Esophagus squamous epithelium (tissue), 5 donors: ENCODE results near the gene CLDN5. TPM values are rescaled to one million over a fixed set of nuclear protein-coding genes. Genes with fewer than 3 reads are reported as not detected.

Experiments used
- DNase-seq: peaks from one replicate; lab custom pipeline; 2025; lab: John Stamatoyannopoulos, UW
- H3K27ac ChIP-seq, 4 donors: fragments of 200-600 bp; sonication (generic); one replicate each; pipeline ENCODE4 v1.5.1; 2016 to 2019; ENCODE audit warnings: mild to moderate bottlenecking in 1 of 4
- H3K27me3 ChIP-seq, 4 donors: fragments of 200-600 bp; sonication (generic); 1 replicate in 3 of 4; 2 replicates in 1 of 4; pipeline versions ENCODE4 v1.5.1 to v1.6.0; 2017 to 2021; ENCODE audit warnings: antibody characterized with exemption in 1 of 4
- H3K36me3 ChIP-seq, 3 donors: fragments of 200-600 bp; sonication (generic); one replicate each; pipeline ENCODE4 v1.5.1; 2016 to 2019
- H3K4me1 ChIP-seq, 3 donors: fragments of 200-600 bp; sonication (generic); one replicate each; pipeline ENCODE4 v1.5.1; 2017 to 2019
- H3K4me3 ChIP-seq, 4 donors: fragments of 200-600 bp; sonication (generic); 1 replicate in 3 of 4; 2 replicates in 1 of 4; pipeline ENCODE4 v1.5.1; 2016 to 2019; ENCODE audit warnings: mild to moderate bottlenecking in 2 of 4, moderate library complexity in 1 of 4
- H3K9me3 ChIP-seq, 3 donors: fragments of 200-600 bp; sonication (generic); one replicate each; pipeline ENCODE4 v1.5.1; 2016 to 2019
- POLR2A ChIP-seq, 4 donors: fragments of 450-650 bp; IDR thresholded peaks; one replicate each; pipeline ENCODE4 v1.6.1; 2017; ENCODE audit warnings: antibody characterized with exemption in 4 of 4, mild to moderate bottlenecking in 4 of 4, moderate library complexity in 3 of 4
- WGBS, 2 donors: methylation state at CpG; one replicate each; pipeline ENCODE4 v1.1.5; 2018; 5-methylcytosine and 5-hydroxymethylcytosine counted together
- intact Hi-C: fragments of 100-400 bp; cut with DNase I; formaldehyde crosslinking; loops from one replicate; pipeline ENCODE4 v1.15.0; 2022
- total RNA-seq, 4 donors: library from RNA; depleted of rRNA; stranded (reverse); fragments of >200 nt; gene quantifications; one replicate each; pipeline ENCODE4 v1.1.0, GENCODE V29; 2016
- TF ChIP-seq, protein P1 (sequence below), 6 experiments: fragments of 450-650 bp in 4 of 6; fragments of 200-600 bp in 2 of 6; sonication (generic) in 2 of 6; IDR thresholded peaks; one replicate each; pipeline ENCODE4 v1.5.1; 2016 to 2019; ENCODE audit warnings: antibody characterized with exemption in 6 of 6, mild to moderate bottlenecking in 4 of 6, moderate library complexity in 4 of 6
- donor health status: DM: yes; HTN: yes; CAD: no.

Gene CLDN5
- total RNA-seq, 4 donors from 2014 or later, result 9.7 to 62.9 (median 23.0) TPM

DNA sequence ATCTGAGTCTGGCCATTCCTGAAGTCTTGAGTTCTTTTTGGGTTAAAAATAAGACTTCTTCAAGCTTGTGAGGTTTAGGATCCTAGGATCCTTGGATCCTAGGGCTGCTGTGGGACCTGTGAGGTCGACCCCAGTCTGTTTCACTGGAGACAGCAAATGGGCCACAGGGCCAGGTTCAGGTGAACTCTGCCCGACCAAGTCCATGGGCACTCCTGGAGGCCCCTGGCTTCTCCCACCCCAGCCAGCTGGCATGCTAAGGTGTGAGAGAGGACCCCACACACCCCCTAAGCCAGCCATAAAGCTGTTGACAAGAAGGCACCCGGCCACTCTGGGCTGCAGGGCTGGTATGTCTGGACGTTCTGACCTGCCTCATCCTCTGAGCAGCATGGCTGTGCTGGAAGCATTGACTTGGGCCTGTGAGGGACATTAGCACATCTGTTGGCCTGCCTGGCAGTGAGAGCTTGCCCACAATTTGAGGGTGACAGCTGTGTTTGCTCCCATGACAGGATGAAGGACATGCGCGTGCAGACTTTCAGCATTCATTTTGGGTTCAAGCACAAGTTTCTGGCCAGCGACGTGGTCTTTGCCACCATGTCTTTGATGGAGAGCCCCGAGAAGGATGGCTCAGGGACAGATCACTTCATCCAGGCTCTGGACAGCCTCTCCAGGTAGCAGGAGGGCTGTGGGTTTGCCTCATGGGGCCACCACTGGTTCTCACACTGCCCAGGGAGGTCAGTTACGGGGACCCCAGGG lies 16.0 kb downstream of the CLDN5 start:
- H3K4me3 ChIP-seq, result no peak overlapping the region
- WGBS, 2 donors, result 87 to 91% methylated on average over 3 to 8 of the region's 10 CpGs
- intact Hi-C loops, result no loop called here
- no peak for DNase-seq
- H3K9me3 ChIP-seq, result no peaks in the 10 kb centered on the region
- H3K4me1 ChIP-seq, result no peaks in the 10 kb centered on the region
- TF ChIP-seq, protein P1, sequence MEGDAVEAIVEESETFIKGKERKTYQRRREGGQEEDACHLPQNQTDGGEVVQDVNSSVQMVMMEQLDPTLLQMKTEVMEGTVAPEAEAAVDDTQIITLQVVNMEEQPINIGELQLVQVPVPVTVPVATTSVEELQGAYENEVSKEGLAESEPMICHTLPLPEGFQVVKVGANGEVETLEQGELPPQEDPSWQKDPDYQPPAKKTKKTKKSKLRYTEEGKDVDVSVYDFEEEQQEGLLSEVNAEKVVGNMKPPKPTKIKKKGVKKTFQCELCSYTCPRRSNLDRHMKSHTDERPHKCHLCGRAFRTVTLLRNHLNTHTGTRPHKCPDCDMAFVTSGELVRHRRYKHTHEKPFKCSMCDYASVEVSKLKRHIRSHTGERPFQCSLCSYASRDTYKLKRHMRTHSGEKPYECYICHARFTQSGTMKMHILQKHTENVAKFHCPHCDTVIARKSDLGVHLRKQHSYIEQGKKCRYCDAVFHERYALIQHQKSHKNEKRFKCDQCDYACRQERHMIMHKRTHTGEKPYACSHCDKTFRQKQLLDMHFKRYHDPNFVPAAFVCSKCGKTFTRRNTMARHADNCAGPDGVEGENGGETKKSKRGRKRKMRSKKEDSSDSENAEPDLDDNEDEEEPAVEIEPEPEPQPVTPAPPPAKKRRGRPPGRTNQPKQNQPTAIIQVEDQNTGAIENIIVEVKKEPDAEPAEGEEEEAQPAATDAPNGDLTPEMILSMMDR (IDR thresholded peaks at IDR 0.05), result no peak
- no peak for TF ChIP-seq POLR2A (IDR thresholded peaks at IDR 0.05)
- H3K27ac ChIP-seq, result no peak overlapping the region
- H3K36me3 ChIP-seq, result no peaks in the 10 kb centered on the region
- no peaks in the 10 kb centered on the region for H3K27me3 ChIP-seq

DNA sequence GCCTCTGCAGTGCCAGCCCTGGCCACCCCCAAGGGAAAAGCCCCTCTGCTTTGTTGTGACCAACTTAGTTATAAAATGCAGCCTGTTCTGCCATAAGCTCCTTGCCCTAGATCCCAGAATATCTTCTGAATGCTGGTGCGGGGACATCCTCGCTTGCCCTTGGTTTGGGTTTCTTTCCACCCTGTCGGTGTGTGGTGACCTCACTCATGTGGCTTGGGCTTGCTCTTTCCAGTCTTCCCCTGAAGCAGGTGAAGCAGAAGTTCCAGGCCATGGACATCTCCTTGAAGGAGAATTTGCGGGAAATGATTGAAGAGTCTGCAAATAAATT lies 16.7 kb downstream of the CLDN5 start:
- no peaks in the 10 kb centered on the region for H3K9me3 ChIP-seq
- H3K4me1 ChIP-seq, result no peaks in the 10 kb centered on the region
- no peaks in the 10 kb centered on the region for H3K36me3 ChIP-seq
- intact Hi-C loops, result no loop called here
- TF ChIP-seq, protein P1 (IDR thresholded peaks at IDR 0.05), result no peak
- TF ChIP-seq POLR2A (IDR thresholded peaks at IDR 0.05), result no peak
- 97 to 98% methylated on average over 4 of the region's 4 CpGs for WGBS, 2 donors
- no peaks in the 10 kb centered on the region for H3K27me3 ChIP-seq
- DNase-seq, result no peak
- H3K4me3 ChIP-seq, result no peak overlapping the region
- H3K27ac ChIP-seq, result no peak overlapping the region

DNA sequence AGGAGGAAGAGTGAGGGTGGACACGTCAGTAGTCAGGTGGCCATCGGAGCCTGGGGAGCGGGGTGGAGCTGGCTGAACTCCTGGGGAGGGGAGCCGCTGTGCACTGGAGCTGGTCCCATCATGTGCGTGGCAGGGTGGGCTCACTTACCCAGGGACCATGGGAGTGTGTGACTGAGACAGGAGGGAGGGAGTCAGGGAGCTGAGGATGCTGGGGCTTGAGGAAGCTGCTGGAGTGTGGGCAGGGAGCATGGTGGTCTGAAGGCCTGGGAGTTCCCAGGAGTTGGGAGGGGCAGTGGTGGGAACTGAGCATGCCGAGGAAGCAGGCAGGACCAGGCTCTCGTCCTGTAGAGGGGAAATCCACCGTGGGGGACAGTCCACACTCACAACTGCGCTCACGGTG lies 18.0 kb downstream of the CLDN5 start:
- TF ChIP-seq POLR2A (IDR thresholded peaks at IDR 0.05), result no peak
- TF ChIP-seq, protein P1 (IDR thresholded peaks at IDR 0.05), result no peak
- Histone ChIP-seq H3K27me3 (no peaks in the 10 kb centered on the region), H3K36me3 (no peaks in the 10 kb centered on the region), H3K27ac (no peak overlapping the region), H3K9me3 (no peaks in the 10 kb centered on the region), H3K4me3 (no peak overlapping the region), H3K4me1 (no peaks in the 10 kb centered on the region)
- DNase-seq, result no peak
- intact Hi-C loops, result no loop called here
- WGBS, 2 donors, result 90% methylated on average over 10 of the region's 10 CpGs

DNA sequence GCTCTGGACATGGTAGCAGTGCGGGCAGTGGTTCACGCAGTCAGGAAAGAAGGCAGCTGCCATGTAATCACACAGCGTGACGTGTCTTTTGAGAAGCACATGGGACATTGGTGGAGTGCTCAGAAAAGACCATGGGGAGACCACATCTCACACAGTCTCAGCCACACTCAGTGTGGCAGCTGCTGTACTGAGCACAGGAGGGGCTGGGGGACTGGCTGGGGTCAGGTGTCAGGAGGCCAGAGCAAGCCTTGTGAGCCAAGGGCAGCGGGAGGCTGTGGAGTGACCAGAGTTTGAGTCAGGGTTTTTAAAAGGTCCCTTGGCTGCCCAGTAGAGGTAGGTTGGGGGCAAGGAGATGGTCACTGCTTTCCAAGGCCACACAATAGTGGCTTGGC lies 18.5 kb downstream of the CLDN5 start:
- TF ChIP-seq, protein P1 (IDR thresholded peaks at IDR 0.05), result no peak
- no peak for TF ChIP-seq POLR2A (IDR thresholded peaks at IDR 0.05)
- no peak for DNase-seq
- no peaks in the 10 kb centered on the region for H3K4me1 ChIP-seq
- no peaks in the 10 kb centered on the region for H3K9me3 ChIP-seq
- H3K36me3 ChIP-seq, result no peaks in the 10 kb centered on the region
- intact Hi-C loops, result no loop called here
- no peaks in the 10 kb centered on the region for H3K27me3 ChIP-seq
- WGBS, 2 donors, result 91 to 94% methylated on average over 1 to 3 of the region's 5 CpGs
- no peak overlapping the region for H3K27ac ChIP-seq
- no peak overlapping the region for H3K4me3 ChIP-seq

DNA sequence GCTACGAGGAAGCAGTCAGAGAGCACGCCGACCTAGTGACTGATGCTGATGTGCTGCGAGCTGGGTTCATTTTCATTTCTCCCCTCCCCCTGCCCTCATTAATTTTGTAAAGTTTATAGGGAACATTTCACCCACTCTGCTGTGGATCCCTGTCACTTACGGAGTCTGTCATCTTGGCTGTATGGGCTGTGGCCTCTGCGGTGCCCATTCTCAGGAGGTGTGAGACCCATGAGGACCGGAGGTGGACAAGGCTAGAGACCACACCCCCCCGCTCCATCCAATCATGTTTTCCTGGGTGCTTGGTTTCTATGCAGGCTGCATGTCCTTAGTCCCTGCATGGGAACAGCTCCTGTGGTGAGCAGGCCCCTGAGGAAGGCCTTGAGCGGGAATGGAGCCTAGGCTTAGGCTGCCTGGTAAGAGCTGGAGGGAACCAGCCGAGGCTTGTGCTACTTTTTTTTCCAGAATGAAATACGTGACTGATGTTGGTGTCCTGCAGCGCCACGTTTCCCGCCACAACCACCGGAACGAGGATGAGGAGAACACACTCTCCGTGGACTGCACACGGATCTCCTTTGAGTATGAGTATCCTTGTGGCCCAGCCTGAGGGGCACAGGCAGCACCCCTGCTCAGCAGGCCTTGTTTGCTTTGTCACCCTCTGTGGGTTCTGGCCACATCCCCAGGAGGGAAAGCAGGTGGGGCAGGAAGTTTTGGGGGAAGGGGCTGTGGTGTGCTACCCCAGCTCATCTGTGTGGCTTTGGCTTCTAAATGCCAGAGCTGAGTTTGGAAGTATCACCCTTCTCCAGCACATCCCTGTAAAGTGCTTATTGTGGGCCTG lies 19.1 kb downstream of the CLDN5 start:
- Histone ChIP-seq H3K27ac (no peak overlapping the region), H3K9me3 (no peaks in the 10 kb centered on the region), H3K27me3 (no peaks in the 10 kb centered on the region), H3K36me3 (no peaks in the 10 kb centered on the region), H3K4me1 (no peaks in the 10 kb centered on the region), H3K4me3 (no peak overlapping the region)
- intact Hi-C loops, result no loop called here
- DNase-seq, result no peak
- 91 to 92% methylated on average over 6 to 9 of the region's 18 CpGs for WGBS, 2 donors
- TF ChIP-seq, protein P1 (IDR thresholded peaks at IDR 0.05), result no peak
- no peak for TF ChIP-seq POLR2A (IDR thresholded peaks at IDR 0.05)
